Measurements from ENCODE around the gene TCF4. TPM values are rescaled to one million over a fixed set of nuclear protein-coding genes. Genes with fewer than 3 reads are reported as not detected.
"Not testable (repeated sequence)": the region's sequence is repeated elsewhere in the genome, so short reads cannot be mapped to it uniquely, and the experiment has no call there.

The TCF4 gene
- total RNA-seq, 1 donor from 2014 or later = 616 TPM

- no peak for DNase-seq (ENCODE audit: low spot score in 2 of 2)
- FAIRE-seq = no peak
Measured at GRCh38 chr18:55483266-55483871, 104.6 kb downstream of the TCF4 start.

- DNase-seq (ENCODE audit: low spot score in 2 of 2) (no peak), FAIRE-seq (no peak)
Measured at GRCh38 chr18:55479656-55480420, 108.2 kb downstream of the TCF4 start.

GRCh38 chr18:55477860-55478581, 110.0 kb downstream of the TCF4 start:
- FAIRE-seq = no peak
- DNase-seq (ENCODE audit: low spot score in 2 of 2) = no peak

- DNase-seq (ENCODE audit: low spot score in 2 of 2) (no peak), FAIRE-seq (no peak)
Measured at GRCh38 chr18:55477499-55477859, 110.5 kb downstream of the TCF4 start.

- DNase-seq (ENCODE audit: low spot score in 2 of 2) (no peak), FAIRE-seq (no peak)
Measured at GRCh38 chr18:55475916-55476315, 112.1 kb downstream of the TCF4 start.

GRCh38 chr18:55475467-55475866, 112.5 kb downstream of the TCF4 start:
- DNase-seq (ENCODE audit: low spot score in 2 of 2) (no peak), FAIRE-seq (no peak)

GRCh38 chr18:55473560-55473959, 114.4 kb downstream of the TCF4 start:
- no peak for FAIRE-seq

GRCh38 chr18:55473058-55473457, 114.9 kb downstream of the TCF4 start:
- no peak for FAIRE-seq
- DNase-seq (ENCODE audit: low spot score in 2 of 2) = no peak

More at GRCh38 chr18:55473560-55473959, 114.4 kb downstream of the TCF4 start:
- no peak for DNase-seq (ENCODE audit: low spot score in 2 of 2)

GRCh38 chr18:55470826-55471225, 117.2 kb downstream of the TCF4 start:
- FAIRE-seq (no peak), DNase-seq (ENCODE audit: low spot score in 2 of 2) (no peak)

- not testable (repeated sequence) for FAIRE-seq
Measured at GRCh38 chr18:55469134-55469533, 118.9 kb downstream of the TCF4 start.

GRCh38 chr18:55466789-55467188, 121.2 kb downstream of the TCF4 start:
- no peak for DNase-seq (ENCODE audit: low spot score in 2 of 2)

More at GRCh38 chr18:55469134-55469533, 118.9 kb downstream of the TCF4 start:
- not testable (repeated sequence) for DNase-seq (ENCODE audit: low spot score in 2 of 2)

GRCh38 chr18:55465313-55465712, 122.7 kb downstream of the TCF4 start:
- DNase-seq (ENCODE audit: low spot score in 2 of 2) (no peak), FAIRE-seq (no peak)

More at GRCh38 chr18:55466789-55467188, 121.2 kb downstream of the TCF4 start:
- no peak for FAIRE-seq

- FAIRE-seq (no peak), DNase-seq (ENCODE audit: low spot score in 2 of 2) (no peak)
Measured at GRCh38 chr18:55464581-55464980, 123.4 kb downstream of the TCF4 start.

- FAIRE-seq (no peak), DNase-seq (ENCODE audit: low spot score in 2 of 2) (no peak)
Measured at GRCh38 chr18:55462652-55463051, 125.3 kb downstream of the TCF4 start.

- no peak for DNase-seq (ENCODE audit: low spot score in 2 of 2)
Measured at GRCh38 chr18:55461848-55462247, 126.1 kb downstream of the TCF4 start.

GRCh38 chr18:55458456-55459203, 129.4 kb downstream of the TCF4 start:
- FAIRE-seq (no peak), DNase-seq (ENCODE audit: low spot score in 2 of 2) (no peak)

More at GRCh38 chr18:55461848-55462247, 126.1 kb downstream of the TCF4 start:
- FAIRE-seq = no peak

- DNase-seq (ENCODE audit: low spot score in 2 of 2) (no peak), FAIRE-seq (no peak)
Measured at GRCh38 chr18:55457028-55457427, 131.0 kb downstream of the TCF4 start.

GRCh38 chr18:55455938-55456337, 132.1 kb downstream of the TCF4 start:
- no peak for DNase-seq (ENCODE audit: low spot score in 2 of 2)
- no peak for FAIRE-seq

GRCh38 chr18:55453186-55453585, 134.8 kb downstream of the TCF4 start:
- DNase-seq (ENCODE audit: low spot score in 2 of 2) = no peak
- FAIRE-seq = no peak

- FAIRE-seq (no peak), DNase-seq (ENCODE audit: low spot score in 2 of 2) (no peak)
Measured at GRCh38 chr18:55452123-55452611, 135.8 kb downstream of the TCF4 start.
